Retinal pigment epithelial cell (primary cell): ENCODE measurements around the gene SMARCA2.
A peak's percentile ranks its signal among the peaks of the same experiment; 100 is the strongest.

Experiments used
- DNase-seq: peaks from one replicate; pipeline ENCODE4 v3.0.0-alpha.2; 2010; ENCODE audit warnings: low read depth
- H3K4me3 ChIP-seq: 2 replicates; pipeline ENCODE4 v1.5.1; 2011; ENCODE audit warnings: mild to moderate bottlenecking, low read length, control low read depth, moderate library complexity
- TF ChIP-seq, protein P1 (sequence below): conservative IDR thresholded peaks from 2 replicates; pipeline ENCODE4 v1.5.1; 2011; ENCODE audit warnings: low read depth, low read length, control low read depth, inconsistent platforms

Gene SMARCA2

DNA sequence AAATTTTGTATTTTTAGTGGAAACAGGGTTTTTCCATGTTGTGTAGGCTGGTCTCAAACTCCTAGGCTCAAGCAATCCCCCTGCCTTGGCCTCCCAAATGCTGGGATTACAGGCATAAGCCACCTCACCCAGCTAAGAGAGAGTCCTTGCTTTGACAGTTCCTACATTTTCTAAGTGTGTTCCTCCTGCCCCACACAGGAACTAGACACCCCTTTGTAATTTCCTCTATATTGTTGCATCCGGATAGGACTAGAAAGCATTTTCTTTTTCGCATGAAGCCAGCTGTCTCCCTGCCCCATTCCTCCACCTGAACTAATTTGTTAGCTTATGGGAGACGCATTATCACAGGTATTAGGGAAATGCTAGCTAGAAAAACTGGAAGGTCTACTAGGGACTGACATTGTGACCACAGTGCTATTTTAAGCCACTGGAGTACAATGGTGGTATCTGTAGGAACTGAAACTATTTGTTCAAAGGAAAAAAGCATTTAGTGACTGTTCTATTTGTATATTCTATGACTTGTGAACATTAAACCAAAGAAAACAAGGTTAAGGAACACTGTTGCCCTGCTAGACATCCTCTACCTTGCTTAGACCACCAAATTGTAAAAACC lies 214.1 kb downstream of the SMARCA2 start:
- H3K4me3 ChIP-seq = no peak overlapping the region
- TF ChIP-seq, protein P1, sequence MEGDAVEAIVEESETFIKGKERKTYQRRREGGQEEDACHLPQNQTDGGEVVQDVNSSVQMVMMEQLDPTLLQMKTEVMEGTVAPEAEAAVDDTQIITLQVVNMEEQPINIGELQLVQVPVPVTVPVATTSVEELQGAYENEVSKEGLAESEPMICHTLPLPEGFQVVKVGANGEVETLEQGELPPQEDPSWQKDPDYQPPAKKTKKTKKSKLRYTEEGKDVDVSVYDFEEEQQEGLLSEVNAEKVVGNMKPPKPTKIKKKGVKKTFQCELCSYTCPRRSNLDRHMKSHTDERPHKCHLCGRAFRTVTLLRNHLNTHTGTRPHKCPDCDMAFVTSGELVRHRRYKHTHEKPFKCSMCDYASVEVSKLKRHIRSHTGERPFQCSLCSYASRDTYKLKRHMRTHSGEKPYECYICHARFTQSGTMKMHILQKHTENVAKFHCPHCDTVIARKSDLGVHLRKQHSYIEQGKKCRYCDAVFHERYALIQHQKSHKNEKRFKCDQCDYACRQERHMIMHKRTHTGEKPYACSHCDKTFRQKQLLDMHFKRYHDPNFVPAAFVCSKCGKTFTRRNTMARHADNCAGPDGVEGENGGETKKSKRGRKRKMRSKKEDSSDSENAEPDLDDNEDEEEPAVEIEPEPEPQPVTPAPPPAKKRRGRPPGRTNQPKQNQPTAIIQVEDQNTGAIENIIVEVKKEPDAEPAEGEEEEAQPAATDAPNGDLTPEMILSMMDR = no peak
- no peak for DNase-seq

DNA sequence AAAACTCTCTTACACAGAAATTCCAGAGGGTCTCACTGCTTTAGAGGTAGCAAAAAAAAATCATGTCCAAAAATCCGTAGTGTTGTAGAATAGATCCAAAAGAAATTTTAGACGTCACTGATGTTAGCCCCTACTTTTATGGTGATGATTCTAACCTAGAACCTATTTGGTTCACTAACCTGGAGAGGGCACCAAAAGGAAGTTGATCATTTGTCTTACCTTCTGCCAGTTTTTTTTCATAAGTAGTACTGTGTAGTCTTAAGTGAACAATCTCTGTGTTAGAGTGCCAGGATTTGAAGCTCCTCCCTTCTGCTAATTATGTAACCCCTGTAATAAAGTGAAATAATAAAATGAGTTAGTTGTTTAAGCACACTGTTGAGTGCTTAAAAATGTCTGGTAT lies 215.2 kb downstream of the SMARCA2 start:
- TF ChIP-seq, protein P1 = peak; percentile 11
- DNase-seq = no peak
- H3K4me3 ChIP-seq = no peak overlapping the region

DNA sequence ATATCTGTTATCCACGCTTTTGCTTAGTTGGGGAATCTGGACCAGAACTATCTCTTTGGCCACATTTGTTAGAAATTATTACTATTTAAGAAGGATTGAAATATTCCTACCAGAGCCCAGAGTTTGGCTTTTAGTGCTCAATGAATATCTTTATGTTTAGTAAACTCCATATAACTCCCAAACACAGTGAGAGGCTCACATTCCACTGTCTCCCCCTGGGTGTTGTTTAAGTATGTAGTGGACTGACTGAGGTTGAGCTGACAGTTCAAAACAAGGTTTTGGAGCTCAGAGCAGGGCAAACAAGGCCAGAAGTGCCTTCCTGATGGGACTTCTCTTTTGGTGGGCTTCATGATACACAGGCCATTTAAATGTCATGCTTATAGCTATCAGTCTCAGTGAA lies 216.0 kb downstream of the SMARCA2 start:
- no peak for DNase-seq
- no peak overlapping the region for H3K4me3 ChIP-seq
- TF ChIP-seq, protein P1 = no peak

DNA sequence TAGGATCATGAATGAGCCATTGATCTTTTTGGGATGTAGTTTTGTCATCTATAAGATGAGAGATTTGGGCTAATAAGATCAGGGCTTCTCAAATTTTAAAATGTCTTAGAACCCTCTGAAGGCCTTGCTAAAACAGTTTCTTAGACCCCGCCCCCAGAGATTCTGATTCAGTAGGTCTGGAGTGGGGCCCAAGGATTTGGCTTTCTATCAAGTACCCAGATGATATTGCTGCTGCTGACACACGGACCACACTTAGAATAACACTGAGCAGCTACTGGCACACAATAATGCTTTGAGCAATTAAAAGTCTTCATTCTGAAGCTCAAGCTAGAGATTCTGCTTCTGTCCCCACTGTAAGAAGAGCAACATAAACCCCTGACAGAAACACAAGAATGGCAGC lies 216.7 kb downstream of the SMARCA2 start:
- H3K4me3 ChIP-seq = no peak overlapping the region
- no peak for DNase-seq
- TF ChIP-seq, protein P1 = no peak

DNA sequence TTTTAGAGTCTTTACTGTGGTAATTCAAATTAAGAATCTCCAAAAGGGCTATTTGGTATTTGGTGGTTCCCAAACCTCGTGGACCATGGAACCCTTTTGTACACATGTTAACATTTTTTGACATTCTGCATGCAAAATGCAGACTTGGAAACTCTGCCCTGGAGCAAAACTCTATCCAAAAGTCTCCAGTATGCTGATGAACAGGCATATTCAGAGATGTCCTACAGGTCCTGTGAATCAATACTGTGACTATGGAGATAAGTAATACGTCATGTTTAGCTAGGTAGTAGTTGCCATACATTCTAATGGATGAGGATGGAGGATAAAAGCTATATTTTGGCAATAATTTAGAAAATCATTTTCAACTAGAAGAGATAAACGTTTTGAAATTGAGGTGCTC lies 218.1 kb downstream of the SMARCA2 start:
- DNase-seq = no peak
- H3K4me3 ChIP-seq = no peak overlapping the region
- TF ChIP-seq, protein P1 = no peak

DNA sequence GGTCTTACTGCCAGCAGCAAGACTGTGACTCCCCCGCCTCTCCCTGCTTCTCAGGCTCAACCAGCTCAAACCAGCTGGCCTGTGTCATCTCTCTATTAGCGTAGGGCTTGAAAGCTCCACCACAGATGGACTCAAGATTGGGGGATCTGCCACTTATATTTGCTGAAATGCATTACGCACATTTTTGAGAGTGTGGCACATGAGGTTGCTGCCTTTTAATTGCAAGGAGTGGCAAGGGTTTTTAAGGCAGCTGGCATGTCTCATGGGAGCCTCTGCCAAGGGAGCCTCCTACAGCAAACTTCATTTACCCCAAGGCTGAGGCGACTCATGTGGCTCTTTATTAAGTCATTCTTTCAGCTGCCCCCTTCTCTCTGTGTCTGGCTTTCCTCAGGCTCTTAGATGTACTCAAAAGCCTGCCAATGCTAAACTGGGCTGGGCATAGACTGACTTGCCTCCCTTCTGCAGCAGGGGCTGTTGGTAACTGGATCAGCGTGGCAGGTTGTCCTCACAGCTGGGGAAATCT lies 219.3 kb downstream of the SMARCA2 start:
- no peak overlapping the region for H3K4me3 ChIP-seq
- DNase-seq = no peak
- TF ChIP-seq, protein P1 = no peak

DNA sequence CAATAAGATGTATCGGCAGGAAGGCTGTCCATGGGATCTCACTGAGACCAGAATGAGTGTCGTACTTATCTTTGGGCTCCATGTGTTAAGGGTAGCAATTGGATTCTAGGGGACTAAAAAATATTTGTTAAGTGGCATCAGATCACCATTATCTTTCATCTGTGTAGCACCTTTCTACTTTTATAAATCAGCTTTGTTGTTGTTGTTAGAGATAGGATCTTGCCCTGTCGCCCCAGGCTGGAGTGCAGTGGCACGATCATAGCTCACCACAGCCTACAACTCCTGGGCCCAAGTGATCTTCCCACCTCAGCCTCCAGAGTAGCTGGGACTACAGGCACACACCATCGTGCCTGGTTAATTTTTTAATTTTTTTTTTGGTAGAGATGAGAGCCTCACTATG lies 220.5 kb downstream of the SMARCA2 start:
- TF ChIP-seq, protein P1 = no peak
- H3K4me3 ChIP-seq = no peak overlapping the region
- no peak for DNase-seq
